Frontal cortex (tissue), 4 donors: Measurements from ENCODE around the gene GALT. TPM values are rescaled to one million over a fixed set of nuclear protein-coding genes. Genes with fewer than 3 reads are reported as not detected.

ENCODE experiments used
- DNase-seq, 2 donors: peaks; one replicate each; pipeline ENCODE4 v3.0.0; 2012; ENCODE audit warnings: low spot score in 2 of 2
- FAIRE-seq: peaks from 2 replicates; lab custom pipeline; 2012; peaks lifted over from hg19 to GRCh38; lab: Jason Lieb, UNC
- total RNA-seq: library from RNA; depleted of rRNA; stranded (reverse); fragments of >200 nt; gene quantifications from one replicate; pipeline ENCODE4 v1.2.3, GENCODE V29; 2014
- donor health status: control.
- donor health status: control.
- donor health status: control.

GALT gene
- total RNA-seq, 1 donor from 2014 or later = 29.3 TPM

GRCh38 chr9:34647651-34648050, 1.2 kb downstream of the GALT start:
- DNase-seq (no peak), FAIRE-seq (no peak)

DNA sequence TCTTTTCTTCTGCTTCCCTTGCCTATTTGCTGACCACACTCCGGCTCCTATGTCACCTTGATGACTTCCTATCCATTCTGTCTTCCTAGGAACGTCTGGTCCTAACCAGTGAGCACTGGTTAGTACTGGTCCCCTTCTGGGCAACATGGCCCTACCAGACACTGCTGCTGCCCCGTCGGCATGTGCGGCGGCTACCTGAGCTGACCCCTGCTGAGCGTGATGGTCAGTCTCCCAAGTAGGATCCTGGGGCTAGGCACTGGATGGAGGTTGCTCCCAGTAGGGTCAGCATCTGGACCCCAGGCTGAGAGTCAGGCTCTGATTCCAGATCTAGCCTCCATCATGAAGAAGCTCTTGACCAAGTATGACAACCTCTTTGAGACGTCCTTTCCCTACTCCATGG, 2.2 kb downstream of the GALT start:
- FAIRE-seq (no peak), DNase-seq (no peak)

DNA sequence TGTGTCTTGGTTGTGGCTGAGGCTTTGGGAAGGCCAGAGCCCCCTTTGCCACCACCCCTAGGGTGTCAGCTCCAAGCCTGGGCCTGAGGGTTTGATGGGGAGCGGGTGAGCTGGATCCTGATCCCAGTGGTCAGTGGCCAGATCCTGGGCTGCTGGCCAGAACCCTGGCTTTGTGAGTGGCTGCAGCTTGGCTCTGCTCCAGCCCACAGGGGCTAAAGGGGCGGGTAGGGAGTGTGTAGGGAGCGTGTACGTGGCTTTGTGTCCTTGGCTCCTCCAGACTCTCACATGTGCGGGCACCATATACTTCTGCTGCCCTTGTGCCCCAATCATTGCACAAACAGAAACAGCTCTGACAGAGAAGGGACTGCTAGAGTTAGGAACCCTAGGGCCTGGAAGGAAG, 4.3 kb downstream of the GALT start:
- FAIRE-seq (no peak), DNase-seq (no peak)

GRCh38 chr9:34651321-34651720, 4.8 kb downstream of the GALT start:
- FAIRE-seq = no peak

GRCh38 chr9:34651876-34652601, 5.6 kb downstream of the GALT start, which contains the start of gene IL11RA:
IL11RA (plus strand) TSS chr9:34652185; CDS start chr9:34655218, 3,033 bp downstream.
- DNase-seq = peak; percentile 86 to 89

More at GRCh38 chr9:34651321-34651720, 4.8 kb downstream of the GALT start:
- DNase-seq = no peak

DNA sequence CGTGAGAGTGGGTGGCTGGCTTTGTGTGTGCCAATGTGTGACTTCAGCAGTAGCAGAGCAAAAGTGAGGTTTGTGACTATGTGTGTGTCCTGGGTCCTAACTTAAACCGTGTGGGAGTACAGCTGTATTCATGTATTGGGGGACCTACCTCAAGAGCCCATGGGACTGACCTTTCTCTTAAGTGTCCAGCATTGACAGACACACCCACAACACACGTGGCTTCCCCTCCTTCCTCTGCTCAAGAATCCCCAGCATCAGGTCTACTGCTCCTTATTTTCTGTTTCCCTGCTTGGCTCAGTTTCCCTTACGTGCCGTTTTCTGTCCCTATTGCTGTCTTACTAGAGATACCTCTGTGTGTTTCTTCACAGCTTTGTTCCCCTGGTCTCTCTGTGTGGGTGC, 6.1 kb downstream of the GALT start:
- FAIRE-seq = no peak
- no peak for DNase-seq

More at GRCh38 chr9:34651876-34652601, 5.6 kb downstream of the GALT start, which contains the start of gene IL11RA:
- no peak for FAIRE-seq

GRCh38 chr9:34653151-34654072, 6.9 kb downstream of the GALT start:
- DNase-seq (no peak), FAIRE-seq (no peak)

DNA sequence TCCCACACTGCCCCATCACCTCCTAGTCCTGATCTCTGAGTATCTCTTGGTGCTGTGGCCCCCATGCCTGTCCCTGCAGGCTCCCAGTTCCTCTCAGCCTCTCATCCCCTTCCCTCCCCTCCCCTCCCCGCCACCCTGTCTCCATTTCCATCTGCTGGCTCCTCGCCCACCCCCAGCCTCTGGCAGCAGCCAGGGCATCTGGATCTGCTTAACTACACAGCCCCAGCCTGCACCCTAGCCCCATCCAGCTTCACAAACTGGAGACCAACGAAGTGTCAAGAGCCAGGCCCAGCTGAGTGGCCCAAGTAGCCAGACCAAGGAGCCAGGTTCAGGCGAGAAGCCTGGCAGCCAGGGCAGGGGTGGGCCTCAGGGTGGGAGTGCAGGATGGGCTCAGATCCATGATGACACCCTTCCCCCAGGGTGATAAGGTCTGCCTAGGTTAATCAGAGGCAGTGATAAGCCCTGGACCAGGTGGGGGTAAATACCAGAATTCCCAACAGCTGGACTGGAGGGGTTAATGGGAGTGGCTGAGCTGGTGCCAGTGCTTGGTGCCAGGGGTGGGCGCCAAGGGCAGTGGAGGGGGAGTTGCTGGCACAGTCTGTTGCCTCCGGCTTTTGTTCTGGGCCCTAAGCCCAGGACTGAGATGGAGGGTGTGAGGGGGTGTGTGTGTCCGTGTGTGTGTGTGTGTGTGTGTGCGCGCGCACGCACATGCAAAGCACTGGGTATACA, 8.0 kb downstream of the GALT start:
- DNase-seq = peak; percentile 75 to 78
- no peak for FAIRE-seq

- FAIRE-seq = no peak
- DNase-seq = no peak
These were observed 8.9 kb downstream of the GALT start for GRCh38 chr9:34655394-34655793.

DNA sequence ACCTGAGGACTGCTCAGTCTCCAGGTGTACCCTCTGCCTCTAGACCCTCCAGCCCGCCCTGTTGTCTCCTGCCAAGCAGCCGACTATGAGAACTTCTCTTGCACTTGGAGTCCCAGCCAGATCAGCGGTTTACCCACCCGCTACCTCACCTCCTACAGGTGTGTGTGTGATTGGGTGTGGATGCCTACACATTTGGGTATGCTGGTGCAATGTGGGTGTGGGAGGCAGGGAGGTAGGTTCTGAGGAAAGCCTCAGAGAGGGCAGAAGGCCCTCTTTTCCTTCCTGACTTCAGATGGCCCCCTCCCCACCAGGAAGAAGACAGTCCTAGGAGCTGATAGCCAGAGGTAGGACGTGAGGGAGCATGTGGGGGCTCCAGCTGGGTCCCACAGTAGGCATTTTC, 10.5 kb downstream of the GALT start:
- FAIRE-seq (no peak), DNase-seq (no peak)

DNA sequence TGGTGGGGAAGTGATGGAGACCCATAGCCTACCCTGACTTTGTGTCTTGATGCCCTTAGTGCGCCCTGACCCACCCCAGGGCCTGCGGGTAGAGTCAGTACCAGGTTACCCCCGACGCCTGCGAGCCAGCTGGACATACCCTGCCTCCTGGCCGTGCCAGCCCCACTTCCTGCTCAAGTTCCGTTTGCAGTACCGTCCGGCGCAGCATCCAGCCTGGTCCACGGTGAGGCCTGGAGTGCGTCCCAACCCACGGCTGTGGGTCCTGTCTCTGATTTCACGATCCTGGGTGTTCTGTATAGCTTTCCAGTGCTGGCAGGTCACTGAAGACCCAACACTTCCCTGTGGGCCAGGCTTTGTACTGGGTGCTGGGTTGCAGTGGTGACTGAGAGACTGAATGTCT, 12.0 kb downstream of the GALT start:
- FAIRE-seq = no peak
- DNase-seq = no peak

GRCh38 chr9:34659592-34660253, 13.2 kb downstream of the GALT start:
- FAIRE-seq = no peak
- no peak for DNase-seq

DNA sequence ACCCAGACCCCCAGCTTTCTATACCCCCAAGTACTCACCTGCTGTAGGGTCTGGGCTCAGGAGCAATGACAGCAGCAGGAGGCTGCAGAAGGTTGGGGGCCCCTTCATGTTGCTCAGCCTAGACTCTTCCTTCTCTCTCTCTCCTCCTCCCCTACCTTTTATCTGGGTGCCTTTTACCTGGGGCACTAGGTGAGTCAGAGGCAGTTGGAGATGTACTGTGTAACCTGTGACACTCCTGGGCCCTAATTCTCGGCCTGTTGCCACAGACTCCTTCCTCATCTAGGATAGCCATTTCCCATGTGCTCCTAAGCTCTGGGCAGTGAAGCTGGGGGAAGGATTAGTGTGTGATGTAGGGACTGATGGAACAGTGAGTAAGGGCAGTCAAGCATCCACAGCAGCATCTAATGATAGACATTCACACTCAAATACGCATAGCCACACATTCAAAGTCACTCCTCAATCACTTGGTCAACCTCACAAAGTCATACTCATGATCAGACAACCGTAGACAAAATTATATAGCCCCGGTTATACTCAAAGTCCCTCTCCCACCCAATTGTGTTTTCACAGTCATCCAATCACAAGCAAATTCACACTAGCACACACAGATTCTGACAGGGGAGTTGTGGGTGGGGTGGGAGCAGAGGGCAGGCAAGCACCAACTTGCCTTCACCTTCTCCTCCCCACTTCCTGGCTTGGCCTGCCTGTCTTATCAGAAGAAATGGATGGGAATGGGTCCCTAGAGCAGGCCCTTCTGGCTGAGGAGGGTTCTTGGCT, 16.2 kb downstream of the GALT start, which contains the start of gene CCL27:
Gene CCL27, minus strand, starts transcription at position 132 of the 777 bp plus-strand sequence. Its CDS starts 24 bp downstream, at position 108.
- FAIRE-seq (no peak), DNase-seq (no peak)

GRCh38 chr9:34663303-34663605, 16.8 kb downstream of the GALT start:
- no peak for FAIRE-seq

DNA sequence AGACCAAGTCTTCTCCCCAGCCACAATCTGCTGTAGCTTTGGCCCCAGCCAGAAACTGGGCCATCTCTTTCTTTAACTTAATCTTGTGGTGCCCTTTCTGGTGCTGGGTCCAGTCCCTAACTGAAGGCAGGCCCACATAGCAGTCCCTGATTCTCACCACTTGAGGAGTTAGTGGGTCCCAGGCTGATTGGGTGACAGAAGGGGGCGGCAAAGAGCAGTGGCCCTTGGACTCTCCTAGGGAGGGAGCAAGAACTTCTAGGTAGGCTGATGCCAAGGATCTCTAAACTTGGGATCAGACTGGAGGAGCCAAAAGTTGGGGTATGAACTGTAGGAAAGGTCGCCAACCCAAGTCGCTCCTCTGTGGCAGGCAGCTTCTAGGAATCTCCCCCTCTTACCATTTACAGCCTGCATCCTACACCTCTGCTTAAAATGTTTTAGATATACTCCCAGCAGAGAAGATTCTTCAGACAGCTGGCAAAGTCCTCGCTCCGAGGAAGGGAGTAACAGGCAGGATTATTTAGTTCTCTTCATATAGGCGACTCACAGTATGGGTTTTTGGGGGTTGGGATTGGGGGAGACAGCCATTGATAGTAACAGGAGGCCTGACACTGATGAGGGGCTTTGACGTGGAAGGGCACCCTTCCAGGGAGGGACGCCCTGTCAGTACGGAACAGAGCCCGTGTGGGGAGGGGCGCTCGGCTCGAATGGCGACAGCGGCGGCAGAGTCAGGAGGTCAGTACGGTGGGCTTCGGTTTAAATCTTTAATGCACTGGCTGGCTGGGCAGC, 18.0 kb downstream of the GALT start:
- FAIRE-seq (no peak), DNase-seq (peak; percentile 52 to 70)

More at GRCh38 chr9:34663303-34663605, 16.8 kb downstream of the GALT start:
- no peak for DNase-seq

GRCh38 chr9:34665067-34665380, 18.5 kb downstream of the GALT start:
- no peak for DNase-seq
- FAIRE-seq = no peak

- no peak for FAIRE-seq
- peak; percentile 85 to 93 for DNase-seq
These were observed 19.1 kb downstream of the GALT start for GRCh38 chr9:34665381-34666250.
